HCT116 (cell line): ENCODE data around the gene UBE2E2.

ENCODE experiments used
- CTCF ChIP-seq, 3 experiments: fragments of 200-600 bp in 1 of 3; sonication (generic) in 1 of 3; IDR thresholded peaks in 2 of 3; conservative IDR thresholded peaks in 1 of 3; 2 replicates each; pipeline ENCODE4 v1.5.1; 2012 to 2017; ENCODE audit warnings: low read depth in 2 of 3, low read length in 2 of 3, antibody characterized with exemption in 1 of 3, borderline replicate concordance in 1 of 3, control low read depth in 1 of 3, mild to moderate bottlenecking in 1 of 3, mixed read lengths in 1 of 3, mixed run types in 1 of 3, moderate library complexity in 1 of 3; ENCODE audit not compliant: insufficient read depth in 1 of 3
- POLR2A ChIP-seq: IDR thresholded peaks from 2 replicates; pipeline ENCODE4 v1.7.0; 2011; ENCODE audit warnings: borderline replicate concordance; ENCODE audit not compliant: insufficient read depth, insufficient read length; ENCODE audit errors: extremely low read depth
- RAD21 ChIP-seq: IDR thresholded peaks from 2 replicates; pipeline ENCODE4 v1.6.1; 2012; ENCODE audit warnings: low read depth, mild to moderate bottlenecking
- SRF ChIP-seq: IDR thresholded peaks from 2 replicates; pipeline ENCODE4 v1.6.1; 2012; ENCODE audit warnings: low read depth

- TF ChIP-seq SRF (no peak), CTCF (IDR thresholded peaks at IDR 0.05 in 2 of 3, conservative IDR thresholded peaks at IDR 0.05 in 1 of 3; ENCODE audit: borderline replicate concordance in 1 of 3, insufficient read depth in 1 of 3, low read depth in 2 of 3, low read length in 2 of 3) (no peak), POLR2A (no peak), RAD21 (no peak)
Observed at GRCh38 chr3:23475446-23475845, 272.3 kb downstream of the UBE2E2 start.
